Astrocyte of the cerebellum (primary cell): ENCODE results near the gene UGT1A9.

Source experiments
- DNase-seq: peaks from one replicate; pipeline ENCODE4 v3.0.0-alpha.2; 2011; ENCODE audit warnings: low read depth
- H3K4me3 ChIP-seq: 2 replicates; pipeline ENCODE4 v1.5.1; 2011; ENCODE audit warnings: mild to moderate bottlenecking, low read depth, low read length, moderate library complexity
- in situ Hi-C: cut with HindIII; loops from 2 replicates; pipeline ENCODE4 v1.10.0; 2017; ENCODE audit warnings: low sequenced_read_pairs
- TF ChIP-seq, protein P1 (sequence below): IDR thresholded peaks from 2 replicates; pipeline ENCODE4 v1.5.1; 2012; ENCODE audit warnings: low read length, low read depth, moderate library complexity, mild to moderate bottlenecking; ENCODE audit errors: missing control alignments

Gene UGT1A9

GRCh38 chr2:233706720-233707119, 35.0 kb downstream of the UGT1A9 start:
- TF ChIP-seq, protein P1, sequence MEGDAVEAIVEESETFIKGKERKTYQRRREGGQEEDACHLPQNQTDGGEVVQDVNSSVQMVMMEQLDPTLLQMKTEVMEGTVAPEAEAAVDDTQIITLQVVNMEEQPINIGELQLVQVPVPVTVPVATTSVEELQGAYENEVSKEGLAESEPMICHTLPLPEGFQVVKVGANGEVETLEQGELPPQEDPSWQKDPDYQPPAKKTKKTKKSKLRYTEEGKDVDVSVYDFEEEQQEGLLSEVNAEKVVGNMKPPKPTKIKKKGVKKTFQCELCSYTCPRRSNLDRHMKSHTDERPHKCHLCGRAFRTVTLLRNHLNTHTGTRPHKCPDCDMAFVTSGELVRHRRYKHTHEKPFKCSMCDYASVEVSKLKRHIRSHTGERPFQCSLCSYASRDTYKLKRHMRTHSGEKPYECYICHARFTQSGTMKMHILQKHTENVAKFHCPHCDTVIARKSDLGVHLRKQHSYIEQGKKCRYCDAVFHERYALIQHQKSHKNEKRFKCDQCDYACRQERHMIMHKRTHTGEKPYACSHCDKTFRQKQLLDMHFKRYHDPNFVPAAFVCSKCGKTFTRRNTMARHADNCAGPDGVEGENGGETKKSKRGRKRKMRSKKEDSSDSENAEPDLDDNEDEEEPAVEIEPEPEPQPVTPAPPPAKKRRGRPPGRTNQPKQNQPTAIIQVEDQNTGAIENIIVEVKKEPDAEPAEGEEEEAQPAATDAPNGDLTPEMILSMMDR, result no peak
- H3K4me3 ChIP-seq, result no peak overlapping the region
- DNase-seq, result no peak
- in situ Hi-C loops, result no loop called here

DNA sequence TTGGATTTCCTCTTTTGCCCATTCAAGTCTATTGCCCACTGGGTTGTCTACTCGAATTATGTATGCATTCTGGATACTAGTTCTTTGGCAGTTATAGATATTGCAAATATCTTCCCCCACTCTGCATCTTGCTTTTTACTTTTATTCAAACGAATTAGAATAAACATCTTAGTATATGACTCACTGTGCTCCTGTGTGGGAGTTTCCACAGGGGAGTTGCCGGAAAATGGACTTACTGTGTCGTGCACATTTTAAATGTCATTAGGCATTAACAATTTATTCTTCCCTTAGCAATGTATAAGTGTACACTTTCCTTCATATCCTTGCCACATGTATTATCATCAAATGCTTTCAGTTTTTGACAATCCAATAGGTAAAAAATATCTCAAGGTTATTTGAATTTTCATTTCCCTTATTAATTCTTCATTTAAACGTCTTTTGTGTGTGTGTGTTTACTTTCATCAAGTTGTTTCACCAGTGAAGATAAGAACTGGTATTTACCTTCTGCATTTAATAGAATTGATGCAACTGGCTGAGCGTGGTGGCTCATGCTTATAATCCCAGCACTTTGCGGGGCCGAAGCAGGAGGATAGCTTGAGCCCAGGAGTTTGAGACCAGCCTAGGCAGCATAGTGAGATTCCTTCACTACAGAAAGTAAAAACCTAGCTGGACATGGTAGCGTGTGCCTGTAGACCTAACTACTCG, 36.4 kb downstream of the UGT1A9 start:
- no peak overlapping the region for H3K4me3 ChIP-seq
- no peak for DNase-seq
- TF ChIP-seq, protein P1, result no peak
- in situ Hi-C loops, result no loop called here

DNA sequence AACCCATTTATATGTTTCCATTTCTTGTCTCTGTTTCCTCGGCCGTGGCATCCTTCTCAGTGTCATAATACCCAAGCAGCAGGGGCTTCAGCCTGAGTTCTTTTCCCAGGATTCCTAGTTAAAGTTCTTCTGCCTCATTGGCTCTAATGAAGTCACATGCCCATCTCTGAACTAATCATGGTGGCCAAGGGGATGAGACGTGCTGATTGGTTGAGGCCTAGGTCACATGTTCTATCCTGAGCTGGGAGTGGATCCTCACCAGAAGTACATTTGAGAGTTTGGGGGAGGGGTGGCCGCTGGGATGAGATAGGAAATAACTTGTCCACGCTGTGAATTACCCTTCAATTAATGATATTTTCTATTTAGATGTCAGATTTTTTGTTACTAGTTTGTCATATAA, 37.2 kb downstream of the UGT1A9 start:
- TF ChIP-seq, protein P1, result no peak
- in situ Hi-C loops, result no loop called here
- DNase-seq, result no peak

GRCh38 chr2:233711312-233712008, 39.8 kb downstream of the UGT1A9 start:
- DNase-seq, result peak; percentile 41
- TF ChIP-seq, protein P1, result peak; percentile 97
- H3K4me3 ChIP-seq, result no peak overlapping the region
- in situ Hi-C loops, result no loop called here

More for the DNA sequence above, 37.2 kb downstream of the UGT1A9 start:
- H3K4me3 ChIP-seq, result no peak overlapping the region

DNA sequence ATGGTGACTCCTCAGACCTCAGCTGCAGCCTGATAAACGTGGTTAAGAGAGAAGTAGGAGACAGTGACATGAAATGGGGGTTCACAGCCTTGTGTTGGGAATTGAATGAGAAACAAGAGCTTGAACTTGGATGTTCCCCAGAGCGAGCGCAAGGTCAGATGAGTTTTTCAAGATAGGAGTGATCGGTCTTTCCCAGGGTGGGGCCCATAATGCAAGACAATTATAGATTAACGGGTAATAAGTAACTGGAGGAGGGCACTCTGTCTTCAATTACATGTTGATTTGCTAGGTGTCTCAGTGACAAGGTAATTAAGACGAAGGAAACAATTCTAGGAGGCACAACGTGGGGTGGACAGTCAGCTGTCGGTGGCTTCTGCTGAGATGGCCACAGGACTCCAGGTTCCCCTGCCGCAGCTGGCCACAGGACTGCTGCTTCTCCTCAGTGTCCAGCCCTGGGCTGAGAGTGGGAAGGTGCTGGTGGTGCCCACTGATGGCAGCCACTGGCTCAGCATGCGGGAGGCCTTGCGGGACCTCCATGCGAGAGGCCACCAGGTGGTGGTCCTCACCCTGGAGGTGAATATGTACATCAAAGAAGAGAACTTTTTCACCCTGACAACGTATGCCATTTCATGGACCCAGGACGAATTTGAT, 41.0 kb downstream of the UGT1A9 start, which contains the start of gene UGT1A5:
Gene UGT1A5, plus strand, starts transcription at position 297 of the 651 bp plus-strand sequence. Its CDS starts 85 bp downstream, at position 382.
- in situ Hi-C loops, result no loop called here
- TF ChIP-seq, protein P1, result no peak
- H3K4me3 ChIP-seq, result no peak within 1 kb of the TSS
- DNase-seq, result no peak

GRCh38 chr2:233713262-233713615, 41.5 kb downstream of the UGT1A9 start:
- H3K4me3 ChIP-seq, result no peak overlapping the region
- no peak for DNase-seq
- TF ChIP-seq, protein P1, result no peak
- in situ Hi-C loops, result no loop called here
